H1 (cell line): Measurements from ENCODE around the gene PGM3. TPM values are rescaled to one million over a fixed set of nuclear protein-coding genes. Genes with fewer than 3 reads are reported as not detected.

Experiments
- CTCF ChIA-PET: fragments of 300-600 bp; sonication (Branson Sonifier 250); formaldehyde crosslinking; loops from one replicate; lab custom pipeline; 2021; ENCODE audit not compliant: partially characterized antibody; lab: Charles Lee
- POLR2A ChIA-PET: fragments of 300-600 bp; sonication (Branson Sonifier 250); formaldehyde crosslinking; loops from one replicate; lab custom pipeline; 2021; ENCODE audit warnings: inconsistent platforms; ENCODE audit not compliant: partially characterized antibody; lab: Charles Lee
- DNase-seq, 2 experiments: peaks; one replicate each; pipeline versions ENCODE4 v3.0.0 to v3.0.0-alpha.2; 2010 to 2022; ENCODE audit warnings: low spot score in 2 of 2, low read depth in 1 of 2, mixed read lengths in 1 of 2
- FAIRE-seq: peaks from 2 replicates; lab custom pipeline; 2011; peaks lifted over from hg19 to GRCh38; lab: Jason Lieb, UNC
- H2AFZ ChIP-seq: 2 replicates; pipeline ENCODE4 v1.8.1; 2012; ENCODE audit warnings: low read length, inconsistent platforms
- H2AK5ac ChIP-seq: 2 replicates; pipeline ENCODE4 v1.6.1; 2013; ENCODE audit warnings: low read depth, low read length
- H2BK120ac ChIP-seq: replicated peaks from 2 replicates; pipeline ENCODE3; 2013; ENCODE audit warnings: low read depth, low read length, inconsistent platforms
- H2BK12ac ChIP-seq: 2 replicates; pipeline ENCODE4 v1.6.1; 2013; ENCODE audit warnings: low read depth, low read length
- H2BK15ac ChIP-seq: 2 replicates; pipeline ENCODE4 v1.6.1; 2013; ENCODE audit warnings: low read length
- H2BK20ac ChIP-seq: 2 replicates; pipeline ENCODE4 v1.6.1; 2013; ENCODE audit warnings: low read length
- H2BK5ac ChIP-seq: 2 replicates; pipeline ENCODE4 v1.6.1; 2013; ENCODE audit warnings: low read depth, low read length
- H3K14ac ChIP-seq: 2 replicates; pipeline ENCODE4 v1.6.1; 2013; ENCODE audit warnings: inconsistent platforms; ENCODE audit not compliant: insufficient read length
- H3K18ac ChIP-seq: 2 replicates; pipeline ENCODE4 v1.6.1; 2013; ENCODE audit warnings: low read length; ENCODE audit errors: extremely low read depth
- H3K23ac ChIP-seq: 2 replicates; pipeline ENCODE4 v1.6.1; 2013; ENCODE audit warnings: inconsistent platforms; ENCODE audit not compliant: insufficient read length
- H3K23me2 ChIP-seq: 2 replicates; pipeline ENCODE4 v1.6.1; 2013; ENCODE audit warnings: low read depth, low read length
- H3K27ac ChIP-seq: 2 replicates; pipeline ENCODE4 v1.6.1; 2011; ENCODE audit warnings: low read depth, low read length, inconsistent platforms
- H3K27me3 ChIP-seq, 4 experiments: replicated peaks in 1 of 4; 1 replicate in 1 of 4; 2 replicates in 3 of 4; pipeline versions ENCODE4 v1.6.1 to v1.8.1; 2011 to 2013; ENCODE audit warnings: low read length in 3 of 4, mild to moderate bottlenecking in 3 of 4, inconsistent platforms in 2 of 4, mixed read lengths in 2 of 4, moderate library complexity in 1 of 4; ENCODE audit not compliant: control insufficient read depth in 3 of 4, insufficient read depth in 3 of 4; ENCODE audit errors: extremely low read depth in 1 of 4
- H3K36me3 ChIP-seq, 4 experiments: 2 replicates each; pipeline versions ENCODE4 v1.6.1 to v1.8.1; 2011 to 2013; ENCODE audit warnings: mild to moderate bottlenecking in 4 of 4, low read length in 3 of 4, moderate library complexity in 2 of 4, control low read depth in 1 of 4, inconsistent platforms in 1 of 4; ENCODE audit not compliant: insufficient read depth in 4 of 4, control insufficient read depth in 2 of 4
- H3K4ac ChIP-seq: replicated peaks from 2 replicates; pipeline ENCODE3; 2013; ENCODE audit warnings: low read length, low read depth, mixed read lengths, inconsistent platforms; ENCODE audit not compliant: insufficient read length
- H3K4me1 ChIP-seq, 4 experiments: replicated peaks in 1 of 4; 1 replicate in 1 of 4; 2 replicates in 3 of 4; pipeline versions ENCODE4 v1.6.1 to v1.8.1; 2011 to 2013; ENCODE audit warnings: low read length in 3 of 4, inconsistent platforms in 2 of 4, mixed read lengths in 1 of 4; ENCODE audit not compliant: insufficient read depth in 4 of 4, control insufficient read depth in 3 of 4
- H3K4me2 ChIP-seq, 2 experiments: 2 replicates each; pipeline versions ENCODE4 v1.6.1 to v1.8.1; 2011 to 2013; ENCODE audit warnings: low read depth in 2 of 2, low read length in 2 of 2, control low read depth in 1 of 2, inconsistent platforms in 1 of 2, mild to moderate bottlenecking in 1 of 2; ENCODE audit not compliant: insufficient read depth in 1 of 2
- H3K4me3 ChIP-seq, 4 experiments: fragments of 200-600, 300-600 bp in 1 of 4; sonication (generic), shearing (Covaris generic), sonication (Bioruptor Twin) in 1 of 4; 2 replicates each; pipeline versions ENCODE4 v1.5.1 to v1.8.1; 2011 to 2016; ENCODE audit warnings: low read length in 4 of 4, low read depth in 3 of 4, control low read depth in 2 of 4, inconsistent platforms in 2 of 4, mild to moderate bottlenecking in 2 of 4, mixed read lengths in 1 of 4, moderate library complexity in 1 of 4; ENCODE audit not compliant: insufficient read depth in 2 of 4; ENCODE audit errors: extremely low read depth in 1 of 4
- H3K56ac ChIP-seq: replicated peaks from 2 replicates; pipeline ENCODE3; 2013; ENCODE audit warnings: low read depth, mild to moderate bottlenecking, mixed read lengths, low read length, inconsistent platforms; ENCODE audit not compliant: insufficient read length
- H3K79me1 ChIP-seq: 2 replicates; pipeline ENCODE4 v1.6.1; 2013; ENCODE audit warnings: low read depth, low read length, control low read depth
- H3K79me2 ChIP-seq, 2 experiments: 2 replicates each; pipeline versions ENCODE4 v1.6.1 to v1.8.1; 2012 to 2013; ENCODE audit warnings: low read length in 2 of 2, mild to moderate bottlenecking in 2 of 2, inconsistent platforms in 1 of 2; ENCODE audit not compliant: insufficient read depth in 2 of 2, control insufficient read depth in 1 of 2
- H3K9ac ChIP-seq, 4 experiments: replicated peaks in 1 of 4; 1 replicate in 1 of 4; 2 replicates in 3 of 4; pipeline versions ENCODE4 v1.6.1 to v1.8.1; 2011 to 2013; ENCODE audit warnings: low read depth in 3 of 4, low read length in 3 of 4, control low read depth in 2 of 4, mild to moderate bottlenecking in 2 of 4, moderate library complexity in 2 of 4, inconsistent platforms in 1 of 4; ENCODE audit errors: extremely low read depth in 1 of 4
- H3K9me3 ChIP-seq, 2 experiments: 2 replicates each; pipeline versions ENCODE4 v1.6.1 to v1.8.1; 2012 to 2013; ENCODE audit warnings: mild to moderate bottlenecking in 2 of 2, moderate library complexity in 2 of 2, control low read depth in 1 of 2, inconsistent platforms in 1 of 2, low read depth in 1 of 2, low read length in 1 of 2, mixed read lengths in 1 of 2; ENCODE audit not compliant: insufficient read depth in 2 of 2
- H4K20me1 ChIP-seq, 2 experiments: replicated peaks in 1 of 2; 2 replicates each; pipeline versions ENCODE3 to v1.8.1; 2011 to 2013; ENCODE audit warnings: inconsistent platforms in 2 of 2, low read length in 2 of 2, mild to moderate bottlenecking in 1 of 2; ENCODE audit not compliant: insufficient read depth in 2 of 2, control insufficient read depth in 1 of 2
- H4K5ac ChIP-seq: 2 replicates; pipeline ENCODE4 v1.6.1; 2013; ENCODE audit warnings: low read length, low read depth, mixed read lengths, inconsistent platforms; ENCODE audit not compliant: insufficient read length
- H4K8ac ChIP-seq: 2 replicates; pipeline ENCODE4 v1.8.0; 2013; ENCODE audit warnings: mild to moderate bottlenecking, moderate library complexity, low read length, inconsistent platforms; ENCODE audit not compliant: insufficient read depth; ENCODE audit errors: extremely low read depth
- H4K91ac ChIP-seq: replicated peaks from 2 replicates; pipeline ENCODE3; 2013; ENCODE audit warnings: low read length, mixed read lengths, inconsistent platforms; ENCODE audit not compliant: insufficient read length
- FOSL1 ChIP-seq: IDR thresholded peaks from 2 replicates; pipeline ENCODE4 v1.6.1; 2011; ENCODE audit warnings: mild to moderate bottlenecking, low read depth, low read length, moderate library complexity; ENCODE audit not compliant: insufficient read depth
- GTF2F1 ChIP-seq: IDR thresholded peaks from 2 replicates; pipeline ENCODE4 v1.6.1; 2012; ENCODE audit warnings: low read depth, low read length, improper control_type of control experiment, borderline replicate concordance
- JUN ChIP-seq: IDR thresholded peaks from 2 replicates; pipeline ENCODE4 v1.6.1; 2011; ENCODE audit warnings: low read depth, mild to moderate bottlenecking, improper control_type of control experiment, low read length
- WGBS, 2 experiments: shearing (Covaris generic) in 1 of 2; methylation state at CpG; one replicate each; pipeline versions ENCODE4 v1.1.6 to v1.1.7; 2013 to 2015; ENCODE audit warnings: low lambda C conversion rate in 2 of 2, mixed read lengths in 2 of 2, inconsistent platforms in 1 of 2, low coverage in 1 of 2, missing lambda C conversion rate in 1 of 2; ENCODE audit not compliant: insufficient replicate concordance in 2 of 2, insufficient coverage in 1 of 2, insufficient read length in 1 of 2; ENCODE audit errors: extremely low coverage in 1 of 2, missing lambda C conversion rate in 1 of 2; 5-methylcytosine and 5-hydroxymethylcytosine counted together
- polyA plus RNA-seq, 7 experiments: library from polyadenylated mRNA; depleted of rRNA in 3 of 7; stranded (reverse) in 5 of 7; unstranded in 2 of 7; fragments of >200 nt in 5 of 7; fragments of 200-250 nt in 2 of 7; gene quantifications; 1 replicate in 5 of 7; 2 replicates in 1 of 7; 4 replicates in 1 of 7; pipeline versions ENCODE4 v1.2.1 to v1.2.3, GENCODE V29; 2011 to 2013; ENCODE audit warnings: missing spikeins in 2 of 7, mixed read lengths in 2 of 7
- total RNA-seq: library from RNA; stranded (reverse); fragmentation: NEBNext Ultra II Directional; extraction: Animal tissue kit (Norgen Biotek cat#: 25700); gene quantifications from 2 replicates; pipeline ENCODE4 v1.2.1, GENCODE V29; 2021
- TF ChIP-seq, protein P1 (sequence below), 3 experiments: IDR thresholded peaks; 1 replicate in 2 of 3; 2 replicates in 1 of 3; pipeline versions ENCODE4 v1.5.1 to v1.6.1; 2011; ENCODE audit warnings: low read length in 3 of 3, mild to moderate bottlenecking in 3 of 3, inconsistent platforms in 2 of 3, low read depth in 1 of 3, moderate library complexity in 1 of 3; ENCODE audit not compliant: insufficient read depth in 1 of 3; ENCODE audit errors: control extremely low read depth in 1 of 3

PGM3 gene
- total and polyA plus RNA-seq, 2 of the 8 experiments (the other 6 are each of a cell fraction or from before 2014, with no cell fraction given): 14.5 to 60.5 TPM

DNA sequence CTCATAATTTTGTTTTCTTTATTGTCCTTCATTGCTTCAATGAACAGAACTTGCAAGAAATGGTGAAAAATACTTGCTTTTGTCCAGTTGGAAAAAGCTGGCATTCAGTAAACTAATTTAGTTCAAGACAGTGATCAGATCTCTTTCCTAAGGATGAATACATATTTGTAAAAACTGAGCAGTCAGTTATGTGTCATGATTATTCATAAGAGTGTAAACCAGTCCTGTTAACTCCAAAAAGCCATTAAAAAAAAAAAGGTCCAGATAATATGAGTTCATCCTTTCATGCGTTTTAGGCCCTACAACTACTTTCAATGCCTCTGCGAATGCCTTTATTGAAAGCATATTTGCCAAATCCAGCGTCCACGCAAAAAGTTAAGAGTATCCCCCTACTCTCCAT, 609 bp downstream of the PGM3 start:
- Histone ChIP-seq H2BK15ac (no peak overlapping the region), H2BK120ac (no peak overlapping the region), H4K20me1 (peaks cover 6 to 8% of the 10 kb centered on the region in 2 experiments), H3K18ac (no peak overlapping the region), H2AK5ac (no peak overlapping the region), H2BK20ac (no peak overlapping the region), H4K91ac (no peak overlapping the region), H3K4ac (no peak overlapping the region), H3K27me3 (no peaks in the 10 kb centered on the region), H3K4me2 (peak overlapping the region; percentile 76 to 89), H3K23ac (no peak overlapping the region), H2BK12ac (no peak overlapping the region), H3K36me3 (peaks cover 2 to 36% (median 13%) of the 10 kb centered on the region in 4 experiments; a peak in 5 of 8 replicates), H3K9ac (peak overlapping the region in 3 of 4 experiments; percentile 84 to 90 (median 85); a peak in 4 of 7 replicates), H3K4me3 (peak overlapping the region; percentile 79 to 98 (median 84)), H4K8ac (no peak overlapping the region), H3K23me2 (peaks cover 4% of the 10 kb centered on the region), H3K27ac (no peak overlapping the region), H3K56ac (no peak overlapping the region), H2BK5ac (no peak overlapping the region), H4K5ac (no peak overlapping the region), H3K9me3 (no peaks in the 10 kb centered on the region), H3K14ac (no peak overlapping the region), H3K79me2 (peaks cover 0 to 26% of the 10 kb centered on the region in 2 experiments; a peak in 2 of 4 replicates), H2AFZ (no peak overlapping the region), H3K79me1 (peaks cover 4% of the 10 kb centered on the region; the same call in 1 of the 2 replicates), H3K4me1 (no peaks in the 10 kb centered on the region)
- no peak for FAIRE-seq
- POLR2A ChIA-PET: interaction anchor here (0.7 to 1.3 kb wide), 2 partner anchors 28 to 55 kb away, joined by 3 read pairs; no protein-coding TSS in a partner anchor
- no peak for DNase-seq
- 3% methylated on average over 4 of the region's 4 CpGs; no CpG with 5 or more reads in 1 of the 2 experiments for WGBS, 2 experiments
- CTCF ChIA-PET: interaction anchor here (0.6 to 1.3 kb wide), 3 partner anchors 18 to 879 kb away, joined by 3 to 4 read pairs (median 3); no protein-coding TSS in a partner anchor
- no peak for TF ChIP-seq GTF2F1
- TF ChIP-seq FOSL1: no peak
- TF ChIP-seq JUN: no peak
- TF ChIP-seq, protein P1, sequence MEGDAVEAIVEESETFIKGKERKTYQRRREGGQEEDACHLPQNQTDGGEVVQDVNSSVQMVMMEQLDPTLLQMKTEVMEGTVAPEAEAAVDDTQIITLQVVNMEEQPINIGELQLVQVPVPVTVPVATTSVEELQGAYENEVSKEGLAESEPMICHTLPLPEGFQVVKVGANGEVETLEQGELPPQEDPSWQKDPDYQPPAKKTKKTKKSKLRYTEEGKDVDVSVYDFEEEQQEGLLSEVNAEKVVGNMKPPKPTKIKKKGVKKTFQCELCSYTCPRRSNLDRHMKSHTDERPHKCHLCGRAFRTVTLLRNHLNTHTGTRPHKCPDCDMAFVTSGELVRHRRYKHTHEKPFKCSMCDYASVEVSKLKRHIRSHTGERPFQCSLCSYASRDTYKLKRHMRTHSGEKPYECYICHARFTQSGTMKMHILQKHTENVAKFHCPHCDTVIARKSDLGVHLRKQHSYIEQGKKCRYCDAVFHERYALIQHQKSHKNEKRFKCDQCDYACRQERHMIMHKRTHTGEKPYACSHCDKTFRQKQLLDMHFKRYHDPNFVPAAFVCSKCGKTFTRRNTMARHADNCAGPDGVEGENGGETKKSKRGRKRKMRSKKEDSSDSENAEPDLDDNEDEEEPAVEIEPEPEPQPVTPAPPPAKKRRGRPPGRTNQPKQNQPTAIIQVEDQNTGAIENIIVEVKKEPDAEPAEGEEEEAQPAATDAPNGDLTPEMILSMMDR (IDR thresholded peaks at IDR 0.05; ENCODE audit: control extremely low read depth in 1 of 3, insufficient read depth in 1 of 3, low read depth in 1 of 3, low read length in 3 of 3): no peak
